ENCODE results near the gene PRR33.

Gene PRR33

GRCh38 chr11:1926156-1927025, 34.7 kb upstream of the PRR33 start:
- no peaks in the 10 kb centered on the region; the same call in 1 of the 2 replicates for H3K27me3 ChIP-seq (replicated peaks; ENCODE audit: control insufficient read depth, insufficient read depth, low read length)
- no peak for DNase-seq (ENCODE audit: extremely low read depth, insufficient read length)
- TF ChIP-seq, protein P1, sequence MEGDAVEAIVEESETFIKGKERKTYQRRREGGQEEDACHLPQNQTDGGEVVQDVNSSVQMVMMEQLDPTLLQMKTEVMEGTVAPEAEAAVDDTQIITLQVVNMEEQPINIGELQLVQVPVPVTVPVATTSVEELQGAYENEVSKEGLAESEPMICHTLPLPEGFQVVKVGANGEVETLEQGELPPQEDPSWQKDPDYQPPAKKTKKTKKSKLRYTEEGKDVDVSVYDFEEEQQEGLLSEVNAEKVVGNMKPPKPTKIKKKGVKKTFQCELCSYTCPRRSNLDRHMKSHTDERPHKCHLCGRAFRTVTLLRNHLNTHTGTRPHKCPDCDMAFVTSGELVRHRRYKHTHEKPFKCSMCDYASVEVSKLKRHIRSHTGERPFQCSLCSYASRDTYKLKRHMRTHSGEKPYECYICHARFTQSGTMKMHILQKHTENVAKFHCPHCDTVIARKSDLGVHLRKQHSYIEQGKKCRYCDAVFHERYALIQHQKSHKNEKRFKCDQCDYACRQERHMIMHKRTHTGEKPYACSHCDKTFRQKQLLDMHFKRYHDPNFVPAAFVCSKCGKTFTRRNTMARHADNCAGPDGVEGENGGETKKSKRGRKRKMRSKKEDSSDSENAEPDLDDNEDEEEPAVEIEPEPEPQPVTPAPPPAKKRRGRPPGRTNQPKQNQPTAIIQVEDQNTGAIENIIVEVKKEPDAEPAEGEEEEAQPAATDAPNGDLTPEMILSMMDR (IDR thresholded peaks at IDR 0.05; ENCODE audit: insufficient read depth, low read length, poor library complexity, severe bottlenecking): no peak
- H3K36me3 ChIP-seq (ENCODE audit: control insufficient read depth, insufficient read depth, low read length): no peaks in the 10 kb centered on the region
- H3K4me3 ChIP-seq (replicated peaks; ENCODE audit: low read depth, low read length): no peak overlapping the region

- no peak overlapping the region for H3K4me3 ChIP-seq (replicated peaks; ENCODE audit: low read depth, low read length)
- no peaks in the 10 kb centered on the region; the same call in 1 of the 2 replicates for H3K27me3 ChIP-seq (replicated peaks; ENCODE audit: control insufficient read depth, insufficient read depth, low read length)
- H3K36me3 ChIP-seq (ENCODE audit: control insufficient read depth, insufficient read depth, low read length): no peaks in the 10 kb centered on the region
- TF ChIP-seq, protein P1 (IDR thresholded peaks at IDR 0.05; ENCODE audit: insufficient read depth, low read length, poor library complexity, severe bottlenecking): no peak
- DNase-seq (ENCODE audit: extremely low read depth, insufficient read length): no peak
These were observed 33.9 kb upstream of the PRR33 start for GRCh38 chr11:1925373-1926155.

DNA sequence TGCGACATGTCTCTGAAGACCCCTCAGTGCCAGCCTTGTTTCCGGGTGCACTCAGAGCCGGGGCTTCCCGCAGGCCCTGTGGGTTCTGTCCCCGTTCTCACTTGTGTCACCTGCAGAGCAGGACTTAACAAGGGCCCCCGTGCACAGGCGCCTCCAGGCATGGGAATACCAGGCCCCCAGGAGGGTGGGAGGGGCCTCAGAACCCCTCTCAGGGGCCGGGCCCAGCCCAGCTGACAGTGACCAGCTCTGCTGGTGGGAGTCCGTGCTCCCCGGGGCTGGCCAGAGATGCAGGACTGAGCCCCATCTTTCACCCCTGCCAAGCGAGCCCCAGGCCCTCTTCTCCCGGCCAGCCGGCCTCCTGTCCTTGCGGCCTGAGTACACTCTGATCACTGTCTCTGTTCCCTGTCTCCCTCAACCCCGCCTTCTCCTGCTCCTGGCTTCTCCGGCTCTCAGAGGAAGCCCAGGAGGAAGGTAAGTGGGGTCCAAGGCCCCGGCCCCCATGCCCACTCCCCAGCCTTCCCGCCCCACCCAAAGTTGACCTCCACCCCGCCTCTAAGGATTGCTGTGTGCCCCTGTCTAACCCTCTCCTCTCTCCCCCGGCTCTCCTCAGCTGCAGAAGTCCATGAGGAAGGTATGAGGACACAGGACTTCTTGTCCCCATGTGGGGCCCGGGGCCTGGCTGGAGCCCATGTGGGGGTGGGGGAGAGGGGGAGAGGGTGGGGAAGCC, 33.1 kb upstream of the PRR33 start:
- H3K27me3 ChIP-seq (replicated peaks; ENCODE audit: control insufficient read depth, insufficient read depth, low read length): no peaks in the 10 kb centered on the region; the same call in 1 of the 2 replicates
- no peak for DNase-seq (ENCODE audit: extremely low read depth, insufficient read length)
- no peaks in the 10 kb centered on the region for H3K36me3 ChIP-seq (ENCODE audit: control insufficient read depth, insufficient read depth, low read length)
- no peak overlapping the region for H3K4me3 ChIP-seq (replicated peaks; ENCODE audit: low read depth, low read length)
- TF ChIP-seq, protein P1 (IDR thresholded peaks at IDR 0.05; ENCODE audit: insufficient read depth, low read length, poor library complexity, severe bottlenecking): no peak

DNA sequence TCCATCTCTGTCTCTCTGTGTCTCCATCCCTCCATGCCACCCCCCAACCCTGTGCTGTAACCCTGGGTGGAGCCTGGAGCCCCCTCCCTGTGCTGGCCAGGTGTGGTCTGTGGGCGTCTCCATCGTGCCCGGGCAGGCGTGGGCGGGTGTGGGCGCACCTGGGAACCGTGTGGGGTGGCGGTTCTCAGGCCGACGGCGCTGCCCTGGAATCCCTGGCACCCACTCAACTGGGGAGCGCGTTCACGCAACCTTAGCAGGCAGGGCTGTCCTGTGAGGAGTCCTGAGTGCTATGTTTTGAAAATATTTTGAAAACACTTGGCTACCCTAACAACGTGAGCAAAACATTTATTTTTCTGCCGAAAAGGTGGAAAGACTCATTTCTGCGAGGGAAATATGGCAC, 32.5 kb upstream of the PRR33 start:
- Histone ChIP-seq H3K36me3 (ENCODE audit: control insufficient read depth, insufficient read depth, low read length) (no peaks in the 10 kb centered on the region), H3K27me3 (replicated peaks; ENCODE audit: control insufficient read depth, insufficient read depth, low read length) (no peaks in the 10 kb centered on the region; the same call in 1 of the 2 replicates), H3K4me3 (replicated peaks; ENCODE audit: low read depth, low read length) (no peak overlapping the region)
- TF ChIP-seq, protein P1 (IDR thresholded peaks at IDR 0.05; ENCODE audit: insufficient read depth, low read length, poor library complexity, severe bottlenecking): no peak
- DNase-seq (ENCODE audit: extremely low read depth, insufficient read length): no peak

- DNase-seq (ENCODE audit: extremely low read depth, insufficient read length): no peak
- H3K27me3 ChIP-seq (replicated peaks; ENCODE audit: control insufficient read depth, insufficient read depth, low read length): no peaks in the 10 kb centered on the region; the same call in 1 of the 2 replicates
- TF ChIP-seq, protein P1 (IDR thresholded peaks at IDR 0.05; ENCODE audit: insufficient read depth, low read length, poor library complexity, severe bottlenecking): no peak
- H3K36me3 ChIP-seq (ENCODE audit: control insufficient read depth, insufficient read depth, low read length): no peaks in the 10 kb centered on the region
- no peak overlapping the region for H3K4me3 ChIP-seq (replicated peaks; ENCODE audit: low read depth, low read length)
These were observed 31.7 kb upstream of the PRR33 start for GRCh38 chr11:1923201-1923956.

All from GM06990 (cell line).